Karpas-422 (cell line): ENCODE results near the gene ATF1. TPM values are rescaled to one million over a fixed set of nuclear protein-coding genes. Genes with fewer than 3 reads are reported as not detected.

Experiments used
- DNase-seq: peaks from one replicate; pipeline ENCODE4 v3.0.0-alpha.2; 2015
- H2AFZ ChIP-seq: fragments of 200-600 bp; sonication (generic); 2 replicates; pipeline ENCODE4 v1.6.1; 2014; ENCODE audit warnings: antibody characterized with exemption, low read length, mixed read lengths
- H3K27ac ChIP-seq: fragments of 200-600 bp; sonication (generic); 2 replicates; pipeline ENCODE4 v1.5.1; 2014; ENCODE audit warnings: mild to moderate bottlenecking, low read length, moderate library complexity
- H3K27me3 ChIP-seq: fragments of 200-600 bp; sonication (generic); 2 replicates; pipeline ENCODE4 v1.6.1; 2014; ENCODE audit warnings: low read length, mixed read lengths
- H3K36me3 ChIP-seq: fragments of 200-600 bp; sonication (generic); 2 replicates; pipeline ENCODE4 v1.6.1; 2014; ENCODE audit warnings: low read length, mixed read lengths; ENCODE audit not compliant: insufficient read depth
- H3K4me1 ChIP-seq: fragments of 200-600 bp; sonication (generic); 2 replicates; pipeline ENCODE4 v1.6.1; 2014; ENCODE audit warnings: mild to moderate bottlenecking, low read length, mixed read lengths
- H3K4me2 ChIP-seq: fragments of 200-600 bp; sonication (generic); 2 replicates; pipeline ENCODE4 v1.6.1; 2014; ENCODE audit warnings: low read length, low read depth, mild to moderate bottlenecking; ENCODE audit not compliant: poor library complexity, severe bottlenecking
- H3K4me3 ChIP-seq: fragments of 200-600 bp; sonication (generic); 2 replicates; pipeline ENCODE4 v1.5.1; 2014; ENCODE audit warnings: mild to moderate bottlenecking, antibody characterized with exemption, low read length, mixed read lengths
- H3K79me2 ChIP-seq: fragments of 200-600 bp; sonication (generic); 2 replicates; pipeline ENCODE4 v1.6.1; 2014; ENCODE audit warnings: mild to moderate bottlenecking, low read length, mixed read lengths
- H3K9ac ChIP-seq: fragments of 200-600 bp; sonication (generic); 2 replicates; pipeline ENCODE4 v1.6.0; 2014; ENCODE audit warnings: low read length
- H3K9me2 ChIP-seq: fragments of 200-600 bp; sonication (generic), shearing (Covaris generic); replicated peaks from 2 replicates; pipeline ENCODE4 v1.6.0; 2014; ENCODE audit warnings: mild to moderate bottlenecking, low read length, moderate library complexity; ENCODE audit not compliant: insufficient read depth
- H3K9me3 ChIP-seq: fragments of 300-700, 200-600 bp; sonication (generic); 2 replicates; pipeline ENCODE4 v1.6.1; 2014; ENCODE audit warnings: low read length, mixed read lengths
- H4K20me1 ChIP-seq: fragments of 200-600 bp; sonication (generic); 2 replicates; pipeline ENCODE4 v1.6.1; 2014; ENCODE audit warnings: mild to moderate bottlenecking, antibody characterized with exemption, low read length, low read depth; ENCODE audit not compliant: insufficient read depth
- total RNA-seq: library from RNA; depleted of rRNA; stranded (reverse); fragments of >200 nt; shearing (Covaris generic); gene quantifications from 2 replicates; pipeline ENCODE4 v1.2.3, GENCODE V29; 2014; ENCODE audit warnings: low replicate concordance

ATF1 gene
- total RNA-seq, 1 experiment from 2014 or later = 32.6 TPM

DNA sequence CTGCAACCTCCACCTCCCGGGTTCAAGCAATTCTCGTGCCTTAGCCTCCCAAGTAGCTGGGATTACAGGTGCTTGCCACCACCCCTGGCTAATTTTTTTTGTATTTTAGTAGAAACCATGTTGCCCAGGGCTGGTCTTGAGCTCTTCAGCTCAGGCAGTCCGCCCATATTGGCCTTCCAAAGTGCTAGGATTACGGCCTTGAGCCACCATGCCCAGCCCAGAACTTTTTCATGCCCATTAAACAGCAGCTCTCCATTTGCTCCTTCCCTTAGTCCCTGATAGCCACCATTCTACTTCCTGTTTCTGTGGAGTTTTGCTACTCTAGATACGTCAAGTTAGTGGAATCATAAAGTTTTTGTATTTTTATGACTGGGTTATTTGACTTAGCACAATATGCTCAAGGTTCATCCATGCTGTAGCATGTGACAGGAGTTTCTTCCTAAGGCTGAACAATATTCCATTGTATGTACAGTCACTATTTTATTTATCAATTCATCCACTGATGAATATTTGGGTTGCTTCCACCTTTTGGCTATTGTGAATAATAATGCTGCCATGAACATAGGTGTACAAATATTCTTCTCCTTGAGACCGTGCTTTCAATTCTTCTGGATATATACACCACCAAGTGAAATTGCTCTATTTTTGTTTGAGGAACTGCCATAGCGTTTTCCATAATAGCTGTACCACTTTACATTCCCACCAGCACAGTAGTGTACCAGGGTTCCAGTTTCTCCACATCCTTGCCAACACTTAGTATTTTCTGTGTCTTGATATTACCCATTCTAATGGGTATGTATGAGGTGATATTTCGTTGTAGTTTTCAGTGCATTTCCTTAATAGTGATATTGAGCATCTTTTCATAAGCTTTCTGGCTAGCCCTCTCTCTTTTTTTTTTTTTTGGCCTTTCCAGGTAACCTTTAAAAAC is 15.0 kb downstream of the ATF1 start:
- Histone ChIP-seq H3K4me1 (no peaks in the 10 kb centered on the region), H3K4me3 (no peak overlapping the region), H3K9ac (no peak overlapping the region), H3K9me3 (no peaks in the 10 kb centered on the region), H3K79me2 (peaks cover 63% of the 10 kb centered on the region), H4K20me1 (no peaks in the 10 kb centered on the region), H3K27me3 (no peaks in the 10 kb centered on the region), H3K36me3 (peaks cover 7% of the 10 kb centered on the region; the same call in 1 of the 2 replicates), H3K4me2 (no peak overlapping the region), H3K9me2 (no peaks in the 10 kb centered on the region), H2AFZ (no peak overlapping the region), H3K27ac (no peak overlapping the region)
- no peak for DNase-seq

DNA sequence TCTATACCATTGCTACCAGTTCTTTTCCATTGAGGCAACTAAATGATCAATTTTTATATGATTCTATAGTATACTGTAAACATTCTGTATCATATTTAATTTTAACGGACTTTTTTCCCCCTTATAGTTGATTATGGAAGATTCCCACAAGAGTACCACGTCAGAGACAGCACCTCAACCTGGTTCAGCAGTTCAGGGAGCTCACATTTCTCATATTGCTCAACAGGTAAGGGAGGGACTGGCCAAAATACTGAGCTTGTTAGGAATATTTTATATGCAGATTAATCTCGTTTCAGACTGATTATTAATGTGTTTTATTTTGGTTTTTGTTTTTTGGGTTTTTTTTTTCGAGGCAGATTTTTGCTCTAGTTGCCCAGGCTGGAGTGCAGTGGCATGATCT is 16.1 kb downstream of the ATF1 start:
- H3K4me3 ChIP-seq = no peak overlapping the region
- H3K79me2 ChIP-seq = peaks cover 57% of the 10 kb centered on the region
- H3K4me1 ChIP-seq = no peaks in the 10 kb centered on the region
- H3K9ac ChIP-seq = no peak overlapping the region
- DNase-seq = no peak
- peaks cover 7% of the 10 kb centered on the region; the same call in 1 of the 2 replicates for H3K36me3 ChIP-seq
- H2AFZ ChIP-seq = no peak overlapping the region
- no peak overlapping the region for H3K4me2 ChIP-seq
- H3K27me3 ChIP-seq = no peaks in the 10 kb centered on the region
- no peak overlapping the region for H3K27ac ChIP-seq
- H3K9me3 ChIP-seq = no peaks in the 10 kb centered on the region
- no peaks in the 10 kb centered on the region for H4K20me1 ChIP-seq
- no peaks in the 10 kb centered on the region for H3K9me2 ChIP-seq

DNA sequence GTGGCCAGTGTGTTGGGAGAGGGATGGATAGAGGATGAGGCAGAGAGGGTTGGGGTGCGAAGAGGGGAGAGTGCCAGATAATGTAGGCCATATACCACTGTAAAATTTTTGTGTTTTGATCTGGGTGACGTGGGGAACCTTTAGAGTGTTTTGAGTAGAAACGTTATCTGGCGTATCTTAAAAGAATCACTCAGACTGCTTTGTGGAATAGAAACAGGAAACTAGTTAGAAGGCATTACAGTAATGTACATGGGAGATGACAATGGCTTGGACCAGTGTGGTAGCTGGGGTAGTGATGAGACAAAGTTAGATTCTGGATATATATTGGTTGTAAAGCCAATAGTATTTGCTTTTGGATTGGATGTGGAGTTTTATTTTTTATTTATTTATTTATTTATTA is 20.6 kb downstream of the ATF1 start:
- no peaks in the 10 kb centered on the region for H3K27me3 ChIP-seq
- no peaks in the 10 kb centered on the region for H3K4me1 ChIP-seq
- no peak for DNase-seq
- H3K9me2 ChIP-seq = no peaks in the 10 kb centered on the region
- no peaks in the 10 kb centered on the region for H4K20me1 ChIP-seq
- H3K9ac ChIP-seq = no peak overlapping the region
- peaks cover 21% of the 10 kb centered on the region for H3K36me3 ChIP-seq
- no peak overlapping the region for H3K4me3 ChIP-seq
- no peak overlapping the region for H3K27ac ChIP-seq
- no peak overlapping the region for H3K4me2 ChIP-seq
- no peak overlapping the region for H2AFZ ChIP-seq
- peaks cover 54% of the 10 kb centered on the region for H3K79me2 ChIP-seq
- H3K9me3 ChIP-seq = no peaks in the 10 kb centered on the region; the same call in 1 of the 2 replicates

DNA sequence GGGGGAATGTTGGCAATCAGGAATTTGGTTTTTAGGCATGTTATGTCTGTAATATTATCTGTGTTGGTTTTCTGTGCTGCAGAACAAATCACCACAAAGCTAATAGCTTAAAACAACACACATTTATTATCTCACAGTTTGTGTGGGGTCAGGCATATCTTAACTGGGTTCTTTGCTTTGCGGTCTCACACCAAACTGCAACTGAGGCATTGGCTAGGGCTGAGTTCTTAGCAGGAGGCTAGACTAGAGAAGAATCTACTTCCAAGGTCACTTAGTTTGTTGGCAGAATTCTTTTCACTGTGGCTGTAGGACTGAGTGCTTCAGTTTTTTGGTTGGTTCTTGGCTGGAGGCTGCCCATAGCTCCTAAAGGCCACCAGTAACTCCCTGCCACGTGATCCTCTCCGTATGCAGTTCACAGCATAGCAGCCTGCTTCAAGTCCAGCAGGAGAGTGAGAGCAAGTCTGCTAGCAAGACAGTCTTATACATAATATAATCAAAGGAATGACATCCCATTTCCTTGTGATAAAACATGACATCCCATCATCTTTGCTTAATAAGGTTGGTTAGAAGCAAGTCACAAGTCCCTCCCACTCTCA is 21.6 kb downstream of the ATF1 start:
- Histone ChIP-seq H3K4me2 (no peak overlapping the region), H3K79me2 (peaks cover 56% of the 10 kb centered on the region), H3K27ac (no peak overlapping the region), H3K9me2 (no peaks in the 10 kb centered on the region), H4K20me1 (no peaks in the 10 kb centered on the region), H3K27me3 (no peaks in the 10 kb centered on the region), H3K9ac (no peak overlapping the region), H3K36me3 (peaks cover 21% of the 10 kb centered on the region), H2AFZ (no peak overlapping the region), H3K9me3 (no peaks in the 10 kb centered on the region; the same call in 1 of the 2 replicates), H3K4me1 (no peaks in the 10 kb centered on the region), H3K4me3 (no peak overlapping the region)
- no peak for DNase-seq

GRCh38 chr12:50786498-50787231 is 22.8 kb downstream of the ATF1 start:
- Histone ChIP-seq H3K4me3 (no peak overlapping the region), H3K9ac (no peak overlapping the region), H3K27me3 (no peaks in the 10 kb centered on the region), H3K36me3 (peaks cover 16% of the 10 kb centered on the region), H4K20me1 (no peaks in the 10 kb centered on the region), H3K4me1 (no peaks in the 10 kb centered on the region), H3K4me2 (no peak overlapping the region), H3K79me2 (peaks cover 67% of the 10 kb centered on the region), H3K27ac (no peak overlapping the region), H3K9me2 (no peaks in the 10 kb centered on the region), H2AFZ (no peak overlapping the region), H3K9me3 (no peaks in the 10 kb centered on the region; the same call in 1 of the 2 replicates)
- no peak for DNase-seq

DNA sequence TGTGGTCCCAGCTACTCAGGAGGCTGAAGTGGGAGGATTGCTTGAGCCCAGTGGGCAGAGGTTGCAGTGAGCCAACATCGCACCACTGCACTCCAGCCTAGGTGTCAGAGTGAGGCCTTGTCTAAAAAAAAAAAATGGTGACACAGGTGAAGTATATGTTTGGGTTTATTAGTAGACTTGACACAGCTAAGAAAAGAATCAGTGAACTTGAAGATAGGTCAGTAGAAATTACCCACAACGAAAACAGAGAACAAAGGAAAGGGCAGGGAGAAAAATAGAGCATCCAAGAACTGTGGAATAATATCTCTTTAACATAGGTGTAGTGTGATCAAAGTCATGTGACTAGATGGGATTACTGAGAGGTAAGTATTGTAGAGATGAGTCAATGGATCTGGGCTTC is 23.7 kb downstream of the ATF1 start:
- peaks cover 14% of the 10 kb centered on the region for H3K36me3 ChIP-seq
- no peak for DNase-seq
- no peak overlapping the region for H3K4me3 ChIP-seq
- no peaks in the 10 kb centered on the region for H3K9me2 ChIP-seq
- H3K79me2 ChIP-seq = peaks cover 75% of the 10 kb centered on the region
- no peaks in the 10 kb centered on the region for H4K20me1 ChIP-seq
- H3K4me1 ChIP-seq = no peaks in the 10 kb centered on the region
- H3K9me3 ChIP-seq = no peaks in the 10 kb centered on the region; the same call in 1 of the 2 replicates
- no peak overlapping the region for H2AFZ ChIP-seq
- no peak overlapping the region for H3K4me2 ChIP-seq
- no peak overlapping the region for H3K27ac ChIP-seq
- H3K9ac ChIP-seq = no peak overlapping the region
- H3K27me3 ChIP-seq = no peaks in the 10 kb centered on the region

DNA sequence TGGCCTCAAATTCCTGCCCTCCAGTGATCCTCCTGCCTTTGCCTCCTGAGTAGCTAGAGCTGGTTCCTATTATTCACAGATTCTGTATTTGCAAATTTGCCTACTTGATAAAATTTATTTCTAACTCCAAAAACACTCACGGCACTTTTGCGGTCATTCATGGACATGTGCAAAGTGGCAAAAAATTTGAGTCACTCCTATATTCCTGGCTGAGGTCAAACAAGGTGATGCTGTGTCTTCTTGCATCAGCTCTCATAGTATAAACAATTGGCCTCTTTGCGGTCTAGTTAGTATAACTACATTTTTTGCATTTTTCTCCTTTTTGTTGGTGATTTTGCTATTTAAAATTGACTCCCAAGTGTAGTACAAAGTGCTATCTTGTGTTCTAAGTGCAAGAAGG is 24.7 kb downstream of the ATF1 start:
- H3K36me3 ChIP-seq = peaks cover 14% of the 10 kb centered on the region
- no peak overlapping the region for H2AFZ ChIP-seq
- H3K4me2 ChIP-seq = no peak overlapping the region
- no peak overlapping the region for H3K27ac ChIP-seq
- no peak overlapping the region for H3K9ac ChIP-seq
- no peak overlapping the region for H3K4me3 ChIP-seq
- no peak for DNase-seq
- H3K27me3 ChIP-seq = no peaks in the 10 kb centered on the region
- peaks cover 79% of the 10 kb centered on the region for H3K79me2 ChIP-seq
- no peaks in the 10 kb centered on the region for H3K4me1 ChIP-seq
- no peaks in the 10 kb centered on the region; the same call in 1 of the 2 replicates for H3K9me3 ChIP-seq
- no peaks in the 10 kb centered on the region for H3K9me2 ChIP-seq
- no peaks in the 10 kb centered on the region for H4K20me1 ChIP-seq

DNA sequence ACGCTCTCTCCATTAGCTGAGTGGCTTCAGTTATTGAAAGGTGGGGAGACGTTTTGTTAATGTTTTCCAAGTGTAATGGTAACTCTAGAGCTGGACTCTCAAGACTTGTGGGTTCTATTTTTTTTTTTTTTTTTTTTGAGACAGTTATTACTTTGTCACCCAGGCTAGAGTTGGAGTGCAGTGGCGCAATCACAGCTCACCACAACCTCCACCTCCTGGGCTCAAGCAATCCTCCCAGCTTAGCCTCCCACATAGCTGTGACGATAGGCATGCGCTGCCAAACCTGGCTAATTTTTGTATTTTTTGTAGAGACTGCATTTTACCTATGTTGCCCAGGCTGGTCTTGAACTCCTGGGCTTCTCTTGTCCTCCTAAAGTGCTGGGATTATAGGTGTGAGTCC is 26.2 kb downstream of the ATF1 start:
- no peak overlapping the region for H3K4me3 ChIP-seq
- no peak overlapping the region for H2AFZ ChIP-seq
- H3K27ac ChIP-seq = no peak overlapping the region
- H3K9ac ChIP-seq = no peak overlapping the region
- peaks cover 14% of the 10 kb centered on the region for H3K36me3 ChIP-seq
- H3K79me2 ChIP-seq = peaks cover 80% of the 10 kb centered on the region
- no peak for DNase-seq
- H3K4me1 ChIP-seq = no peaks in the 10 kb centered on the region
- no peaks in the 10 kb centered on the region for H4K20me1 ChIP-seq
- H3K27me3 ChIP-seq = no peaks in the 10 kb centered on the region
- no peak overlapping the region for H3K4me2 ChIP-seq
- H3K9me2 ChIP-seq = no peaks in the 10 kb centered on the region
- H3K9me3 ChIP-seq = no peaks in the 10 kb centered on the region; the same call in 1 of the 2 replicates
